Ishikawa (cell line): ENCODE results near the gene GRIK2.

Experiments
- EGR1 ChIP-seq: IDR thresholded peaks from 2 replicates; pipeline ENCODE4 v1.6.1; 2012
- EP300 ChIP-seq: IDR thresholded peaks from 2 replicates; pipeline ENCODE4 v1.6.1; 2012; ENCODE audit warnings: borderline replicate concordance
- NFIC ChIP-seq: IDR thresholded peaks from 2 replicates; pipeline ENCODE4 v1.6.1; 2012
- RAD21 ChIP-seq: IDR thresholded peaks from 2 replicates; pipeline ENCODE4 v1.6.1; 2012; ENCODE audit warnings: low read depth
- REST ChIP-seq: IDR thresholded peaks from 2 replicates; pipeline ENCODE4 v1.6.1; 2012; ENCODE audit warnings: low read depth, mild to moderate bottlenecking
- TAF1 ChIP-seq: IDR thresholded peaks from 2 replicates; pipeline ENCODE4 v1.6.1; 2012; ENCODE audit warnings: low read depth, mild to moderate bottlenecking
- USF1 ChIP-seq: IDR thresholded peaks from 2 replicates; pipeline ENCODE4 v1.6.1; 2012
- YY1 ChIP-seq: IDR thresholded peaks from 2 replicates; pipeline ENCODE4 v1.6.1; 2012; ENCODE audit warnings: low read depth
- ZBTB7A ChIP-seq: IDR thresholded peaks from 2 replicates; pipeline ENCODE4 v1.6.1; 2012; ENCODE audit warnings: low read depth

GRCh38 chr6:101417900-101418299 is 24.4 kb downstream of the GRIK2 start:
- TF ChIP-seq REST (no peak), EP300 (no peak), RAD21 (no peak), YY1 (no peak), ZBTB7A (no peak), EGR1 (no peak), NFIC (no peak), USF1 (no peak), TAF1 (no peak)
